ENCODE measurements around the gene CMSS1.
A peak's percentile ranks its signal among the peaks of the same experiment; 100 is the strongest.

The CMSS1 gene

DNA sequence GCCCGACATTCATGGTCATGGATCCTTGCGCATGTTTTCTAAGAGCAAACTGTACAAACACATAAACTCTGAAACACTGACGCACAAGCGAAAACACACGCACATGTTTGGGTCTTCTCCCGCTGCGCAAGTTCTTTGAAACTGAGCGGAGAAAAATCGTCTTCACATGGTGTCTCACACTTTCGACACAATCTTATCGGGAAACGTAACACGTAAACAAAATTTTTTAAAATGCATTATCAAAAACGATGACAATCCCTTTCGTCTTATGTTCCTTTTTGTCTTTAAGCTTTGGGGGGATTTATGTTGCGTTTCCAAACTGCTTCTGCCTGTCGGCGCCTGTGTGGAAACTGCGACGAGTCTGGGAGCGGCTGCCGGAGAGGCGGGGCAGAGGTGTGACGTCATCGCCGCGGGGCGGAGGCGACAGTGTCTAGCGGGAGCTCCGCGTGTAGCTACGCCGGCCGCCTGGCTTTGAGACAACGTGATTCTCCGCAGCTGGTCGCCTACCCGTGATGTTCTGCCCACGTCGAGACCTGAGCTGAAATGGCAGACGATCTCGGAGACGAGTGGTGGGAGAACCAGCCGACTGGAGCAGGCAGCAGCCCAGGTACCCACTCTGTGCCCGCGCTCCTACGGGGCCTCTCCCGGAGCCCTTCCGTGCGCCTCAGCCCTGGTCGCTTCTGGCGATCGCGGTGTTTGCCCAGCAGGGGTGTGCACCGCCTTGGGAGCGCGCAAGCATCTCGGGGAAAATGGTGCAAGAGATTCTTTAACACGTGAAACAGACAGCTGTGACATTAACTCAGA lies at the start of gene CMSS1:
Gene CMSS1 (plus strand): TSS at position 426 of the 804 bp plus-strand sequence.
- peak; percentile 97 for DNase-seq

DNA sequence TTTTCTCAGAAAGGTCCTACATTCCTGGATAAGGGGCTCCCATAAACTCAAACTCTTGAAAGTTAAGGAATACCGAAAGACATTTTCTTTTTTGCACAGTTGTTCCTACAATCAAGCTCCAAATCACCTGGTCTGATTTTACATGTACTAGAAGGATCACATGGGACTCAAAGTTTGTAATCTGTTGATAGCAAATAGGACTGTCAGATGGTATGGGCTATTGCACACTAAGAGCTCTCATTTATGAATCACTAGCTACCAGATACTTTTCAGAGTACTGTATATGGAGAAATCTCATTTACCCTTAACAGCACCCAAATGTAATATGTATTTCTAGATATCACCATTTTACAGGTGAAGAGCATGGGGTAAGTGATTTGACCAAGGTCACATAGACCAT lies 49.5 kb upstream of the CMSS1 start:
- DNase-seq: no peak

DNA sequence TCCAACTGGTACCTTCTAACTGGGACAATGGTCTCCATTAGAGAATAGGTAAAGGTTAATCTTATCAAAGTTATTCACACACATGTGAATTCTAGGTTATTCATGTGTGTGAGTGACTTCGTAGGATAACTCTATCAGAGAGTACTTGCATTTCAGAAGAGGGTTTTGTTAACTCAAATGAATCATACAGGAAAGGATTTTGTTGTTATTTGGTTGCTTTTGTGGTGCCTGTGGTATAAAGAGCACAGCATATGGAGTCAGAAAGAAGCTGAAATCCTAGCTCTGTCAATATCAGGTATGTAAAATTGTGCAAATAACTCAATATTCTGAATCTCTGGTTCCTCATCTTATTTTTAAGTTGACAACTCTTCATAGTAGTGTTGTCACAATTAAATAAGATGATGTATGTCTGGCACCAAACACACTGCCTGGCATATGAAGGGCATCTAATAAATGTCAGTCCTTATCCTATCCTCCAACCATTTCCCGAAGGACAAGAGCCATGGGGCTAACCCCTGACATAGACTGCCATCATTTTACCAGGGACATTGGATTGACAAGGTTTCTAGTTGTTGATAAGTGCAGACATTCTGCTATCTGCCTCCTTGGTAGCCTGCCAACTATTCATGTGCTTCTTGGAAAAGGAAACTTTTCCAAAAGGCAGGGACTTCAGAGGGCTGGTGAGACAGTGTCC lies 48.7 kb upstream of the CMSS1 start:
- no peak for DNase-seq

DNA sequence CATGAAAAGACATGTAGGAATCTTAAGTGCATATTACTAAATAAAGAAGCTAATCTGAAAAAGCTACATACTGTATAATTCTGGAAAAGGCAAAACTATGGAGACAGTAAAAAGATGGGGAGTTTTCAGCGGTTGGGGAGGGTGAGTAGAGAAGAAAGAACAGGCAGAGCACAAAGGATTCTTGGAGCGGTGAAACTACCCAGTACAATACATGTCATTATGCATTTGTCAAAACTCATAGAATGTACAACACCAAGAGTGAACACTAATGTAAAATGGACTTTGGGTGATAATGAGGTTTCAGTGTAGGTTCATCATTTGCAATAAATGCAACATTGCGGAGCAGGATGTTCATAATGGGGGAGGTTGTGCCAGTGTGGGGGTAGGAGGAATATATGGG lies 45.5 kb upstream of the CMSS1 start:
- DNase-seq: no peak

DNA sequence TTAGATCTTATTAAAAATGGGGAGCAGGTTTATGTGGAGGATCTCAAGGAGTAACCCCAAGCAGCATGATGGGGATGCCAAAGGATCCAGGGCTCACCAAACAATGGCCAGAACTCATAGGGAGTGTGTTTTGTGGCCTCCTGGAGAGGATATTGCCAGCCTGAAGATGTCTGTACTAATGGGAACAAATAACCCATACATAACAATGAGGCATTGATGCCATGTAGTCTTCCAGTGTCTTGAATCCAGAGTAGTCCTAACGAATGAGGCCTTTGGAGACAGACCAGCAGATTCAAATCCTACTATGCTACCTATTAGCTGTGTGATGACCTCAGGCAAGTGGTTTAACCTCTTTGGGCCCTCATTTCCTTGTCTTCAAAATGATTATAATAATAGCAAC lies 45.0 kb upstream of the CMSS1 start:
- no peak for DNase-seq

DNA sequence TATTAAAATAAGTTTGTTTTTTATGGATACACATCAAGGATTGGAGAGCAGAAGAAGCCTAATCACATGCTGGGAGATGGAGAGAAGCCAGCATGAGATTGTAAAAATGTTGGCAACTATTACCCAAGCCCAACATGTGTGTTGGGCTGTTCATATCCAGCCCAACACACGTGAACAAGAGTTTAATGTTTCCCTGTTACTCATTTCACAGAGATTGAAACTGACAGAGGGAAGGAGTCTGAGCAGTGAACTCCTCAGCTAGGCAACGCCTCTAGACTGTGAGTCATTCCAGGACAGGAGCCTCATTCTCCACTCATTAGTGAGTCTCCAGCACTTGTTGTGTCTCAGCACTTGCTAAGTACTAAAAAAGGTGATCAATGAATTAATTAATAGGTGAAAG lies 43.2 kb upstream of the CMSS1 start:
- no peak for DNase-seq

DNA sequence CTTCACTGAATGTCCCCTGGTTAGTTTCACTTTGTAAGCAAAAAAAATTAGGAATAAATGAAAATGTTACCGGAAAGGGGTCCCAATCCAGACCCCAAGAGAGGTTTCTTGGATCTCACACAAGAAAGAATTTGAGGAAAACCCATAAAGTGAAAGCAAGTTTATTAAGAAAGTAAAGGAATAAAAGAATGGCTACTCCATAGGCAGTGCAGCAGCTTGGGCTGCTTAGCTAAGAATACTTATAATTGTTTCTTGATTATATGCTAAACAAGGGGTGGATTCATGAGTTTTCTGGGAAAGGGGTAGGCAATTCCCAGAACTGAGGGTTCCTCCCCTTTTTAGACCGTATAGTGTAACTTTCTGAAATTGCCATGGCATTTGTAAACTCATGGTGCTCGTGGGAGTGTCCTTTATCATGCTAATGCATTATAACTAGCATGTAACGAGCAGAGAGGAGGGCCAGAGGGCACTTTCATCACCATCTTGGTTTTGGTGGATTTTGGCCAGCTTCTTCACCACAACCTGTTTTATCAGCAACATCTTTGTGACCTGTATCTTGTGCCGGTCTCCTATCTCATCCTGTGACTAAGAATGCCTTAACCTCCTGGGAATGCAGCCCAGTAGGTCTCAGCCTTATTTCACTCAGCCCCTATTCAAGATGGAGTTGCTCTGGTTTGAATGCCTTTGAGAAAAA lies 41.0 kb upstream of the CMSS1 start:
- no peak for DNase-seq

DNA sequence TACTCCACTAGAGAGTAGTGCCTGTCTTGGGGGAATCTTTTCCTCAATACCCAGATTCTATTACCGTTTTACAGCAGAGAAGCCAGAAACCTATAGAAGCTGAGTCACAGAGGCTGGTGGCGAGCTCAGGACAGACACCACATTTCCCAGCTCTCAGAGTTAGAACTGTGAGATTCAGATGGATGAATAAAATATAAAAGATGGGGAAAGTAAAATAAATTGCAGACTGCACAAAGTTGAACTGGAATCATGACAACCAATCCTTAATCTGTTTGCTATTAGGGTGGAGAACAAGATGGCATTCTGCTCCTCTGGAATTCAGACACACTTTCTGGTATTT lies 40.5 kb upstream of the CMSS1 start:
- no peak for DNase-seq

DNA sequence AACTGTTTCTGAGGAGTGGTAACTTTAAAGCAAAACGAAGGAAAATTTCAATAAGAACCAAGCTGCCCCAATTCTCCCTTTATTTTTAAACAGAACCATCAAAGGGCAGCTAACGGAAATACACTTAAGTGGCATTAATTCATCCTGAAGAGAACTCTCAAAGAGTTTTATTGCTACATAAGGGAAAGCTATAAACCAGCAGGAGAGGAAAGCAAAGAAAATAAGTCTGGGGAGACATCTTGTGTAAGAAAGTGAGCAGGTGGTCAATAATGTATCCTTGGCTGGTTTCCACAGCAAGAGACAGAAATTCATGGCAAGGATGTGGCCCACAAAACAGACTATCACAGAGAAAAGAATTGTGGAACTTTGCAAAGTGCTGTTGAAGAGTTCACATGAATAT lies 40.0 kb upstream of the CMSS1 start:
- DNase-seq: no peak

DNA sequence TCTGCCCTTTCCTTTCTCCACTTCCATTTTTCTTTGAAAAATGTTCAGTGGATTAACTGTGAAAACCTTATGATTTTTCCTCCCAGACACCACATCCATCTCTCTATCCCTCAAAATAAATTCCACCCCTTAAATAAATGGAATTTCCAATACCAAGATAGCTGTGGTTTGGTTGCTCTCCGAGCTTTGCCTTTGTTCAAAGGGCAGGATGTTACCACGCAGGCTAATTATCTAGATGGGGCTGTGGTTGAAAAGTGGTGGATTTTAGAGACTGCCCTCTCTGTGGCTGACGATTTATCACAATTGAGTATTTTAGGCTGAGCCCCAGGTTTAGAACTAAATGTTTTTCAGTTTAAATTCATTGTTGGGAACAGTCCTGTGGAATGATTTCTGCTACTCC lies 36.9 kb upstream of the CMSS1 start:
- DNase-seq: no peak

DNA sequence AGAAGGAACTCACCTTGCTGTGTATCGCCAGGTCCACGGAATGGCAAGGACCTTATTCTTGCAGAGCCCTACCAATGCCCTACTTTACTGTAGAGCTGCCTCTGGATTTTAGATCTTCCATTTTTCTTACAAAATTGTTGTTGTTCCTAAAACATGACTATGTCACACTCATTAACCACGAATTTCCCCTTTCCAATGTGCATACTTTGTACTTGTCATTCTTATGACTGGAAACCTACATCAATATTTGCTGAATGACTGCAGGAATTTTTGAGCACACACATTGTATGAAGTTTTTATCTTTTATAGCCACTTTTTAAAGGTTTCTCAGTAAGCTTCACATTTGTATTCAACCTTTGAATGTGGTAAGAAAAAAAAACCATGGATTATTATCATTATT lies 35.9 kb upstream of the CMSS1 start:
- DNase-seq: no peak

DNA sequence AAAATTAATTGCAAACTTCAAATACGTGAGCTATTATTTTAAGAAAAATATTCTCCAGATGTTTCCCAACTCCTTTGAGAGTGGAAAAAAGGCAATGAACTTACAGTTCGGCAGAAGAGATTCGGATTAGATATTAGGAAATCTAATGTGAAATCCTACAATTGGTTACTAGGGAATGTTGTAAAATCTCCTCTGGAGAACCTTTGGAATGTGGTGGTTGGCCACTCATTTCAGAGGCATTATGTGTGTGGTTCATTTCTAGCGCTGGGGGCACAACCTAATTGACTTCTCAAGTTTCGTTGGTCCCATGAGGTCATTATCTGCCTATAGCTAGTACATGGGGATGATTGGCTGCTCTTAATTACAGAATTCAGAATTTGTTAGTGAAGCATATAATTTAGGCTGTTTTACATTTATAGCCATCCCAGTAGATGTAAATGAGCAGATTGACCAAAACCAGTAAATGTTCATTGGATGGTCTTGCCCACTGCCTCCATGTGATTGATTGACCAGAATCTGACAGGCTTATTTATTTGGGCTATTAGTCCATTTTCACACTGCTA lies 34.6 kb upstream of the CMSS1 start:
- no peak for DNase-seq

DNA sequence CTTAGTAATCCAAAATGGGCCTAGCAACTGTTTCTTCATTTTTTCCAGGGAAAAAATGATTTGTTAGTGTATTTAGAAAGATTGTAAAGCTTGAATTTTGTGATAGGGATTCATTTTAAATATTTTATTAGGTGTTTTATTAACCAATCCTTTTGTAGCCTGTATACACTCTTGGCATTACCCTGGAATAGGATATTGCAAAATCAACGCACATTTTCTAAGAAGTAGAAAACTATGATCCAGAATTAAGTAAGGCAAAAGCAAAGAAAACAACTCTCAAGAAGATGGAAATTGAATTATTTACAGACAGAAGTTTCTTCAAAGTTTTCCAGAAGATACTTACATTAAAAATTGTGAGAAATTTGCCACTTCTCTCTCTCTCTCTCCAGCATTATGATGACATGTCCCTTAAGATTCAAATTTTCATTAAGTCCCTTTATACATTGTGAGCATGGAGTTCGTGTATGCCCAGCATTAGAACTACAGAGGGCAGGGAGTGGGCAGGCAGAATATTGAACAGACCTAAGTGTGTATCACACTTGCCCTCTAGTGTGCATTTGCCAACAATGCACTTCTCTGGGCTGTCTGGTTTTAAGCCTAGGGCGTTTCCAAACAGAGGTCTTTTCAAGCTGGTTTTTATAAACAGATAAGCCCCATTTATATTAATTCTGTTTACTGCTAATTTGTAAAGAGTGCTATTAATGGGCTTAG lies 28.5 kb upstream of the CMSS1 start:
- no peak for DNase-seq

DNA sequence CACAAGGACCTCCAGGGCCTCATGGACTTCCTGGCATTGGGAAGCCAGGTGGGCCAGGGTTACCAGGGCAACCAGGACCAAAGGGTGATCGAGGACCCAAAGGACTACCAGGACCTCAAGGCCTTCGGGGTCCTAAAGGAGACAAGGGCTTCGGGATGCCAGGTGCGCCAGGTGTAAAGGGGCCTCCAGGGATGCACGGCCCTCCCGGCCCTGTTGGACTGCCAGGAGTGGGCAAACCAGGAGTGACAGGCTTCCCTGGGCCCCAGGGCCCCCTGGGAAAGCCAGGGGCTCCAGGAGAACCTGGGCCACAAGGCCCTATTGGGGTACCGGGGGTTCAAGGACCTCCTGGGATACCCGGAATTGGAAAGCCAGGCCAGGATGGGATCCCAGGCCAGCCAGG lies 23.2 kb upstream of the CMSS1 start:
- DNase-seq: no peak

DNA sequence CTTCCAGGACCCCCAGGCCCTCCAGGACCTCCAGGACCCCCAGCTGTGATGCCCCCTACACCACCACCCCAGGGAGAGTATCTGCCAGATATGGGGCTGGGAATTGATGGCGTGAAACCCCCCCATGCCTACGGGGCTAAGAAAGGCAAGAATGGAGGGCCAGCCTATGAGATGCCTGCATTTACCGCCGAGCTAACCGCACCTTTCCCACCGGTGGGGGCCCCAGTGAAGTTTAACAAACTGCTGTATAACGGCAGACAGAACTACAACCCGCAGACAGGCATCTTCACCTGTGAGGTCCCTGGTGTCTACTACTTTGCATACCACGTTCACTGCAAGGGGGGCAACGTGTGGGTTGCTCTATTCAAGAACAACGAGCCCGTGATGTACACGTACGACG lies 22.1 kb upstream of the CMSS1 start:
- DNase-seq: no peak

DNA sequence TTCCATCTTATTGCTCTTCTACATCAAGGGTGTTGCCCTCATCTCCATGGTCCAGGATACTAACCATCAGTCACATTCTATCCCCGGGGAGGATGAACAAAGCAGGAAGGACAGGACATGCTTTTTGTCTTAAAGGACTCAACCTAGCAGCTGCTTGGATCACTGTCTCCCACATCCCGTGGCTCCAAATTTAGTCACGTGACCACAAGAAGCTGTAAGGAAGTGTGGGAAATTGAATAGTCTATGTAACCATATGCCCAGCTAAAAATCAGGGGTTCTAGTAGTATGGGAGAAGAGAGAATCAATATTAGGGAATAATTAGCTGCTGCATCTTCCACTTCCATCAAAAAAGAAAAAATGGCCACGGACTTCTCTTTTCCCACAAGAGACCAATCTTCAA lies 18.2 kb upstream of the CMSS1 start:
- no peak for DNase-seq

DNA sequence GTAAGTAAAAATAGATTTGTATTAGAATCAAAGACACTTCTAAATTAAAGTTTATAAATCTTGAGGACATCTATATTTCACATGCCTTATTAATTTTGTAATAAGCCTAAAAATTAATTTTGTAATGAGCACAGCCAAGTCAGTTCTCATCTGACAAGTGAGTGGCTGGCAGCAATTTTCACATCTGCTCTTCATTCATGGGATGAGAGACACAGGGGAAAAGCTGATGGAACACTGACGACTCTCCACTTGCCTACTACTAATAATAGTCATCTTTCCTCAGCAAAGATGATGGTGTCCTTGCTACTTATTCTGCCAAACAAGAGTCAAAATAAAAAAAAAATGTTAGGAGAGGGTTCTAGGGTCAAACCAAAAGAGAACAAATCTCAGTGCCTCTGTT lies 14.4 kb upstream of the CMSS1 start:
- DNase-seq: no peak

DNA sequence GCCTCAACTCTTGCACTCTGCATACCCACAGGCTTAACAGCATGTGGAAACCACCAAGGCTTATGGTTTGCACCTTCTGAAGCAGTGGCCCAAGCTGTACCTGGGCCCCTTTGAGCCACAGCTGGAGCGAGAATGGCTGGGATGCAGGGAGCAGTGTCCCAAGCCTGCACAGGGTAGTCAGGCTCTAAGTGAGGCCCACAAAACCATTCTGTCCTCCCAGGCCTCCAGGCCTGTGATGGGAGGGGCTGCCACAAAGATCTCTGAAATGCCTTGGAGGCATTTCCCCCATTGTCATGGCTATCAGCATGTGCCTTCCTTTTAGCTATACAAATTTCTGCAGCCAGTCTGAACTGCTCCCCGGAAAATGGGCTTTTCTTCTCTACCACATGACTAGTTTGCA lies 12.5 kb upstream of the CMSS1 start:
- DNase-seq: no peak

DNA sequence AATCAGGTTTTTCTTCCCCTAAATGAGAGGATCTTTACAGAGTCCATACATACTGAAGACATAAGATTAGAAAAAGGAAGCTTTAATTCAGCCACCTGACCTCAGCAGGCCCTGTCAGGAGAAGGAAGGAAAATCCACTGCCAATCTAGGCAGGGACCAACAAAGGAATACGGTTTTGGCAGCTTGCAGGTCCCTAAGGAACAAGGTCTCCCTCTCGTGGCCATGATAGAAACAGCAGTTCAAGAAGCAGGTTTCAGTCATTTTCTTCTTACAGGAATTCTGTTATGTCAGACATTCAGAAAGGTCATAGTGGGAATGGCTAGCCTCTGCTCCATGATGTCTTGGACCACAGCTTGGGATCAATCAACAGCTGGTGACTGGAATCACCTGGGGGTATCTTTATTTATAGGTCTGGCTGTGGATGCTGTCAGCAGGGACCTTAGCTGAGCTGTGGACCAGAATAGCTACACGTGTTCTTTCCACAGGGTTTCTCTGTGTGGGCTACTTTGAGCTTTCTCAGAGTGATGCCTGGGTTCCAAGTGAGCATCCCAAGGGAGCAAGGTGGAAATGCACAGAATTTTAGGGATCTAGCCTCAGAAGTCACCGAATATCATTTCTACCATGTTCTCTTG lies 9.4 kb upstream of the CMSS1 start:
- DNase-seq: no peak

DNA sequence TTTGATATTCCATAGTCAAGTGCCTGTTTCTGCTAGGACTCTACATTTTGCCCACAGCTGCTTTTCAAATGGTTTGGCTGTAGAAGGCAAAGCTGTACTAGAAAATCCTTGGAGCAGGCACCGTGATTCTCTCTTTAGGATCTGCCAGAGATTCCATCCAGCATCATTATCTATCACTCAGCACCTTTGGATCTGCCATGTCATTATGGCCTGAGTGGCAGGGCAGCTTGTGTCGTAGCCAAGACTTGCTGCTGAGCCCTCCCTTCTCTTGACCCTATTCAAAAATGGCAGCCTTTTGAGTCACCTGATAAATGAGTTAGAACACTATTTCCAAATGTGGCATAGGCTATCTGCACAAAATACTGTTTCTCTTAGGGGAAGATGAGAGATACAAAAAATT lies 8.1 kb upstream of the CMSS1 start:
- no peak for DNase-seq

DNA sequence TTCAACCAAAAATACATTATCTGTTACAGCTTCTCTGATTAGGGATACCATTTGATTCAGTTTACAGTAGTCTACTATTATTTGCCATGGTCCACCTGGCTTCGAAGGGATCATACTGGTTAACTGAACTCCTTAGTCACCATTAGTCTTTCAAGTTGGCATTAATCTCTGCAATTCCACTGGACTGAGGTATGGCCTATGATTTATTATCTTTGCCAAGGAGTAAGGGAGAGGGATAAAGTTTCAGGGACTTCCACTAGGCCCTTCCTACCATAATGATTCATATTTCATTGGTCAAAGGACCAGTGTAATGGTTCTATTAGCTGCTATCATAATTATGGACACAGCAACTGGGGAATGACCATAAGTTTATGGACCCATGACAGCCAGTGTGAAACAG lies 7.3 kb upstream of the CMSS1 start:
- no peak for DNase-seq

DNA sequence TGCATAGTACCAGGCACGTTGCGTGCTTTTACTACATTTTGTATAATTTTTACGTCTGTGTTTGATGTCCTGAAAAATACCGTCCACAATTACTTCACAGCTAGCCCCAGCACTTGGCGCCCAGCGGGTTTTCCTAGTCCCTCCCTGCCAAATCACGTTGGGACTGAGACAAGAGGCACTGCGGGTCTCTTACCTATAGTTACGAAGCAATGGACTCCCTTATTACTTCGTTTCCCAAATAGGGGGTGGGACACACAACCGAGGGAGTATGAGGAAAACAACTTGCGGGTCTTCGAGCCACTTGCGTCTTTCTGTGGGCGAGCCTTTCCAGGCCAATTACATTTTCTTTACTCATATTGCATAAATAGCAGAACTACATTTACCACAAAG lies 620 bp upstream of the CMSS1 start:
- peak; percentile 60 for DNase-seq

DNA sequence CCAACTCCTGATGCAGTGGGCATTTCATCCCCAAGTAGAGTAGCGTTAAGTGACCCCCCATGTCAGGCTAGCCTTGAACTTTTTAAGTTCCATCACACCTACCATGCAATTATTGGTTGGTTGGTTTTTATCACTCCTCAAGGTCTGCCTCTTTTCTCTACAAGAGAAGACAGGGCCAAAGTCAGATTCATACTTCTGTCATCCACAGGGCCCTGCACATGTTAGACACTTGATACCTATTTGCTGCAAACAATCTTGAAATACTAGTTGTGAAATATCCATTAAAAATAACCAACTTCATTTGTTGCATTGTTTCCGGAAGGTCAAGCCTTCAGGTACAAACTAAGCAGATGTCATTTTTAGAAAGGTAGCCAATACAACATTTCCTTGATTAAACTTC lies 1.2 kb downstream of the CMSS1 start:
- DNase-seq: no peak
